B cell (primary cell): Measurements from ENCODE around the gene AKAP8.

ENCODE experiments used
- CTCF ChIP-seq: fragments of 200-600 bp; IDR thresholded peaks from one replicate; pipeline ENCODE4 v1.8.0; 2022; ENCODE audit warnings: antibody characterized with exemption, mild to moderate bottlenecking
- EZH2 ChIP-seq: IDR thresholded peaks from 2 replicates; pipeline ENCODE4 v1.6.1; 2012; ENCODE audit warnings: borderline replicate concordance, low read depth, mild to moderate bottlenecking, moderate library complexity, low read length; ENCODE audit not compliant: insufficient read depth, poor library complexity, severe bottlenecking

GRCh38 chr19:15393963-15394362 is 14.4 kb upstream of the AKAP8 start:
- TF ChIP-seq CTCF = no peak
- no peak for TF ChIP-seq EZH2
